NCI-H446 (cell line): ENCODE measurements around the gene TGM4.
"Not testable (repeated sequence)": the region's sequence is repeated elsewhere in the genome, so short reads cannot be mapped to it uniquely, and the experiment has no call there.

ENCODE experiments used
- DNase-seq, 2 experiments: peaks; one replicate each; lab custom pipeline; 2025; lab: John Stamatoyannopoulos, UW

The TGM4 gene

GRCh38 chr3:44915702-44916438 is 41.5 kb downstream of the TGM4 start:
- DNase-seq: no peak

GRCh38 chr3:44918087-44918486 is 43.7 kb downstream of the TGM4 start:
- DNase-seq: no peak

- DNase-seq: no peak
Observed at GRCh38 chr3:44918581-44918980, 44.2 kb downstream of the TGM4 start.

- peak in 1 of 2 experiments; percentile 20 for DNase-seq
Observed at GRCh38 chr3:44920081-44920480, 45.7 kb downstream of the TGM4 start.

- DNase-seq: peak in 1 of 2 experiments; percentile 7
Observed at GRCh38 chr3:44923632-44924456, 49.4 kb downstream of the TGM4 start.

- DNase-seq: no peak
Observed at GRCh38 chr3:44924457-44925084, 50.2 kb downstream of the TGM4 start.

- DNase-seq: no peak
Observed at GRCh38 chr3:44926172-44926571, 51.8 kb downstream of the TGM4 start.

GRCh38 chr3:44926921-44927320 is 52.5 kb downstream of the TGM4 start:
- DNase-seq: no peak

- DNase-seq: no peak
Observed at GRCh38 chr3:44927371-44927770, 53.0 kb downstream of the TGM4 start.

GRCh38 chr3:44929782-44930181 is 55.4 kb downstream of the TGM4 start:
- DNase-seq: no peak

GRCh38 chr3:44930911-44931310 is 56.5 kb downstream of the TGM4 start:
- no peak for DNase-seq

- DNase-seq: no peak
Observed at GRCh38 chr3:44931791-44932190, 57.4 kb downstream of the TGM4 start.

- DNase-seq: no peak
Observed at GRCh38 chr3:44932271-44932670, 57.9 kb downstream of the TGM4 start.

GRCh38 chr3:44932986-44933944 is 58.9 kb downstream of the TGM4 start:
- DNase-seq: no peak

- DNase-seq: no peak
Observed at GRCh38 chr3:44939581-44940036, 65.2 kb downstream of the TGM4 start.

GRCh38 chr3:44942202-44942921 is 68.0 kb downstream of the TGM4 start:
- DNase-seq: no peak

- DNase-seq: no peak
Observed at GRCh38 chr3:44948239-44948638, 73.8 kb downstream of the TGM4 start.

GRCh38 chr3:44949770-44950169 is 75.4 kb downstream of the TGM4 start:
- not testable (repeated sequence) for DNase-seq

GRCh38 chr3:44950275-44950734 is 75.9 kb downstream of the TGM4 start:
- no peak for DNase-seq

GRCh38 chr3:44952689-44953088 is 78.3 kb downstream of the TGM4 start:
- no peak for DNase-seq

- no peak for DNase-seq
Observed at GRCh38 chr3:44954304-44954703, 79.9 kb downstream of the TGM4 start.
